Measurements from ENCODE around the gene IQSEC1. TPM values are rescaled to one million over a fixed set of nuclear protein-coding genes. Genes with fewer than 3 reads are reported as not detected.

The IQSEC1 gene
- total RNA-seq, 1 donor from 2014 or later: 9.4 TPM

- no peak for ATAC-seq
Observed at GRCh38 chr3:13046569-13047274, 26.5 kb downstream of the IQSEC1 start.

GRCh38 chr3:13045904-13046568, 27.2 kb downstream of the IQSEC1 start:
- ATAC-seq: peak; percentile 29

GRCh38 chr3:13045241-13045903, 27.9 kb downstream of the IQSEC1 start:
- ATAC-seq: no peak

GRCh38 chr3:13044496-13045240, 28.6 kb downstream of the IQSEC1 start:
- no peak for ATAC-seq

GRCh38 chr3:13043656-13044055, 29.6 kb downstream of the IQSEC1 start:
- ATAC-seq: no peak

GRCh38 chr3:13042715-13043271, 30.4 kb downstream of the IQSEC1 start:
- no peak for ATAC-seq

- no peak for ATAC-seq
Observed at GRCh38 chr3:13042127-13042701, 31.0 kb downstream of the IQSEC1 start.

- ATAC-seq: no peak
Observed at GRCh38 chr3:13041113-13041776, 32.0 kb downstream of the IQSEC1 start.

GRCh38 chr3:13040361-13041074, 32.7 kb downstream of the IQSEC1 start:
- peak; percentile 81 for ATAC-seq

GRCh38 chr3:13039213-13039896, 33.9 kb downstream of the IQSEC1 start:
- ATAC-seq: no peak

- ATAC-seq: no peak
Observed at GRCh38 chr3:13037458-13038117, 35.6 kb downstream of the IQSEC1 start.

GRCh38 chr3:13034861-13035260, 38.4 kb downstream of the IQSEC1 start:
- ATAC-seq: no peak

GRCh38 chr3:13034109-13034800, 39.0 kb downstream of the IQSEC1 start:
- ATAC-seq: peak; percentile 57

GRCh38 chr3:13032206-13032605, 41.0 kb downstream of the IQSEC1 start:
- ATAC-seq: no peak

GRCh38 chr3:13031621-13032020, 41.6 kb downstream of the IQSEC1 start:
- ATAC-seq: no peak

- no peak for ATAC-seq
Observed at GRCh38 chr3:13030684-13031083, 42.5 kb downstream of the IQSEC1 start.

- ATAC-seq: no peak
Observed at GRCh38 chr3:13028010-13028821, 45.0 kb downstream of the IQSEC1 start.

- no peak for ATAC-seq
Observed at GRCh38 chr3:13027154-13027553, 46.1 kb downstream of the IQSEC1 start.

All from esophagus mucosa (tissue), 1 donor.